Measurements from ENCODE around the gene PSD2. TPM values are rescaled to one million over a fixed set of nuclear protein-coding genes. Genes with fewer than 3 reads are reported as not detected.

Gene PSD2
- total and polyA plus RNA-seq, 2 of the 13 experiments (the other 11 are each of a cell fraction or from before 2014, with no cell fraction given) = 0.07 TPM; not detected in 1

DNA sequence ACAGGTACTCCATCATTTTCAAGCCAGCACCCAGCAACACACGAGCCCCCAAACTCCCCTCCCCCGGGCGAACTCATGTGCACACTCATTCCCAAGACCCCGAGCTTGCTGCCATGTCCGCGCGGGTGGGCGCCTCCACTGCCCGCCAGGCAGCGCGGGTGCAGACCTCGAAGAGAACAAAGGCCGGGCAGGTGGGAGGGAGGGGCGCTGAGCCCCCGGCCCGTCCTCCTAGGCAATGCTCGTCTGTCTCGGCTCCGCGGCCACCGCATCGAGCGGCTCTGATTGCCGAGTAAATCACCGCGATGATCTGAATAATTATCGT, 47.1 kb upstream of the PSD2 start:
- peak overlapping the region in 1 of 3 experiments; percentile 73; a peak in 1 of 6 replicates for H3K4me3 ChIP-seq (replicated peaks in 1 of 3; ENCODE audit: insufficient read depth in 1 of 3, low read depth in 2 of 3, low read length in 3 of 3)
- H2AFZ ChIP-seq (ENCODE audit: low read length) = no peak overlapping the region
- TF ChIP-seq ZSCAN30 (CRISPR knock-in tag; IDR thresholded peaks at IDR 0.05) = no peak
- TF ChIP-seq, protein P1, sequence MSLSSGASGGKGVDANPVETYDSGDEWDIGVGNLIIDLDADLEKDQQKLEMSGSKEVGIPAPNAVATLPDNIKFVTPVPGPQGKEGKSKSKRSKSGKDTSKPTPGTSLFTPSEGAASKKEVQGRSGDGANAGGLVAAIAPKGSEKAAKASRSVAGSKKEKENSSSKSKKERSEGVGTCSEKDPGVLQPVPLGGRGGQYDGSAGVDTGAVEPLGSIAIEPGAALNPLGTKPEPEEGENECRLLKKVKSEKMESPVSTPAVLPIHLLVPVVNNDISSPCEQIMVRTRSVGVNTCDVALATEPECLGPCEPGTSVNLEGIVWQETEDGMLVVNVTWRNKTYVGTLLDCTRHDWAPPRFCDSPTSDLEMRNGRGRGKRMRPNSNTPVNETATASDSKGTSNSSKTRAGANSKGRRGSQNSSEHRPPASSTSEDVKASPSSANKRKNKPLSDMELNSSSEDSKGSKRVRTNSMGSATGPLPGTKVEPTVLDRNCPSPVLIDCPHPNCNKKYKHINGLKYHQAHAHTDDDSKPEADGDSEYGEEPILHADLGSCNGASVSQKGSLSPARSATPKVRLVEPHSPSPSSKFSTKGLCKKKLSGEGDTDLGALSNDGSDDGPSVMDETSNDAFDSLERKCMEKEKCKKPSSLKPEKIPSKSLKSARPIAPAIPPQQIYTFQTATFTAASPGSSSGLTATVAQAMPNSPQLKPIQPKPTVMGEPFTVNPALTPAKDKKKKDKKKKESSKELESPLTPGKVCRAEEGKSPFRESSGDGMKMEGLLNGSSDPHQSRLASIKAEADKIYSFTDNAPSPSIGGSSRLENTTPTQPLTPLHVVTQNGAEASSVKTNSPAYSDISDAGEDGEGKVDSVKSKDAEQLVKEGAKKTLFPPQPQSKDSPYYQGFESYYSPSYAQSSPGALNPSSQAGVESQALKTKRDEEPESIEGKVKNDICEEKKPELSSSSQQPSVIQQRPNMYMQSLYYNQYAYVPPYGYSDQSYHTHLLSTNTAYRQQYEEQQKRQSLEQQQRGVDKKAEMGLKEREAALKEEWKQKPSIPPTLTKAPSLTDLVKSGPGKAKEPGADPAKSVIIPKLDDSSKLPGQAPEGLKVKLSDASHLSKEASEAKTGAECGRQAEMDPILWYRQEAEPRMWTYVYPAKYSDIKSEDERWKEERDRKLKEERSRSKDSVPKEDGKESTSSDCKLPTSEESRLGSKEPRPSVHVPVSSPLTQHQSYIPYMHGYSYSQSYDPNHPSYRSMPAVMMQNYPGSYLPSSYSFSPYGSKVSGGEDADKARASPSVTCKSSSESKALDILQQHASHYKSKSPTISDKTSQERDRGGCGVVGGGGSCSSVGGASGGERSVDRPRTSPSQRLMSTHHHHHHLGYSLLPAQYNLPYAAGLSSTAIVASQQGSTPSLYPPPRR (CRISPR knock-in tag; IDR thresholded peaks at IDR 0.05; ENCODE audit: borderline replicate concordance) = 0 out of 2 replicates have a peak, but pooled peaks have one; percentile 3
- intact Hi-C loops (cut with micrococcal nuclease; ENCODE audit: unreplicated experiment) = loop anchor here (5.0 to 10.0 kb wide), 3 partner anchors 41 to 314 kb away; partner anchors contain the start of gene DNAJC18
- H3K27ac ChIP-seq (ENCODE audit: extremely low read length, insufficient read depth, low read length) = no peak overlapping the region
- FAIRE-seq (no peak), DNase-seq (ENCODE audit: low spot score) (no peak), ATAC-seq (no peak)
- in situ Hi-C loops (cut with HindIII; ENCODE audit: extremely low pct_ligation_motif_present, low pct_unique_long_range_greater_than_20kb) = no loop called here
- H3K4me1 ChIP-seq (ENCODE audit: insufficient read depth, low read length) = peaks cover 83% of the 10 kb centered on the region
- H3K9me3 ChIP-seq (ENCODE audit: low read length) = no peaks in the 10 kb centered on the region
- WGBS (ENCODE audit: low lambda C conversion rate) = 71% methylated on average over 24 of the region's 27 CpGs
- no peak overlapping the region for H3K9ac ChIP-seq (ENCODE audit: insufficient read depth, low read depth, low read length)
- ChIA-PET POLR2A (interaction anchor here (0.7 to 9.5 kb wide), 9 partner anchors 8 to 100 kb away, joined by 3 to 132 read pairs (median 6); partner anchors contain the start of gene CXXC5), CTCF (ENCODE audit: low intra/inter-chr PET ratio, low total read pairs) (no interaction called here)
- H3K27me3 ChIP-seq (ENCODE audit: control insufficient read depth in 1 of 2, insufficient read depth in 2 of 2, low read length in 2 of 2) = peaks cover 3 to 30% of the 10 kb centered on the region in 2 experiments; a peak in 4 of 5 replicates
- no peaks in the 10 kb centered on the region for H3K79me2 ChIP-seq (ENCODE audit: insufficient read depth, low read length)
- no peaks in the 10 kb centered on the region for H4K20me1 ChIP-seq (ENCODE audit: insufficient read depth, low read length)
- peak overlapping the region; percentile 99; the same call in 1 of the 2 replicates for H3K4me2 ChIP-seq (ENCODE audit: low read depth, low read length)
- BruUV-seq (replicated peaks) = no TSS peak
- H3K36me3 ChIP-seq (replicated peaks in 1 of 2; ENCODE audit: control insufficient read depth in 1 of 2, insufficient read depth in 2 of 2, low read length in 2 of 2) = no peaks in the 10 kb centered on the region

DNA sequence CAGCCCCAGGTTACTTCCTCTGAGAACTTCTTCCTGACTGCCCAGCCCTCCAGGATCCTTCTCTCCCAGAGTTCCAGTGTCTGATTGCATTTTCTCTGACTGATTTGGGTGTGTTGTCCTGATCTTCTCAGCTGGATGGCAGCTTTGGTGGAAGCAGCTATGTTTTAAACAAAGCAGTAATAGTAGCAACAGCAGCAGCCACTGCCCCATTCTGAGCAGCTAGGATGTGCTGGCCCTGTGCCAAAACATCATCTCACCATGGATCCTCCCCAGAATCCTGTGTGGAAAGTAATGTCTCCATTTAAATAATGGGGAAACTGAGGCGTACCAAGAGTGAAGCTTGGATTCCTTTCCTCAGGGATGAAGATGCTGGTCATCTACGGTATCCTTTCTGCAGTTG, 46.4 kb upstream of the PSD2 start:
- Histone ChIP-seq H3K4me2 (ENCODE audit: low read depth, low read length) (no peak overlapping the region), H3K27ac (ENCODE audit: extremely low read length, insufficient read depth, low read length) (no peak overlapping the region), H4K20me1 (ENCODE audit: insufficient read depth, low read length) (no peaks in the 10 kb centered on the region), H3K27me3 (ENCODE audit: control insufficient read depth in 1 of 2, insufficient read depth in 2 of 2, low read length in 2 of 2) (peaks cover 3 to 31% of the 10 kb centered on the region in 2 experiments; a peak in 4 of 5 replicates), H3K9me3 (ENCODE audit: low read length) (no peaks in the 10 kb centered on the region), H2AFZ (ENCODE audit: low read length) (no peak overlapping the region), H3K9ac (ENCODE audit: insufficient read depth, low read depth, low read length) (no peak overlapping the region), H3K4me3 (replicated peaks in 1 of 3; ENCODE audit: insufficient read depth in 1 of 3, low read depth in 2 of 3, low read length in 3 of 3) (no peak overlapping the region), H3K36me3 (replicated peaks in 1 of 2; ENCODE audit: control insufficient read depth in 1 of 2, insufficient read depth in 2 of 2, low read length in 2 of 2) (no peaks in the 10 kb centered on the region), H3K4me1 (ENCODE audit: insufficient read depth, low read length) (peaks cover 76% of the 10 kb centered on the region), H3K79me2 (ENCODE audit: insufficient read depth, low read length) (no peaks in the 10 kb centered on the region)
- BruUV-seq (replicated peaks) = no TSS peak
- WGBS (ENCODE audit: low lambda C conversion rate) = no CpG with 5 or more reads among the region's 2 CpGs
- DNase-seq (ENCODE audit: low spot score) = no peak
- no peak for ATAC-seq
- FAIRE-seq = no peak
- CTCF ChIA-PET (ENCODE audit: low intra/inter-chr PET ratio, low total read pairs) = no interaction called here
- intact Hi-C loops (cut with micrococcal nuclease; ENCODE audit: unreplicated experiment) (loop anchor here (5.0 to 10.0 kb wide), 3 partner anchors 42 to 314 kb away; partner anchors contain the start of gene DNAJC18), in situ Hi-C loops (cut with HindIII; ENCODE audit: extremely low pct_ligation_motif_present, low pct_unique_long_range_greater_than_20kb) (no loop called here)
- TF ChIP-seq ZNF501 (CRISPR knock-in tag; IDR thresholded peaks at IDR 0.05) (no peak), LCORL (IDR thresholded peaks at IDR 0.05) (0 out of 2 replicates have a peak, but pooled peaks have one; percentile 50), LCORL (CRISPR knock-in tag; IDR thresholded peaks at IDR 0.05) (no peak)
- POLR2A ChIA-PET = interaction anchor here (0.9 to 9.5 kb wide), 3 partner anchors 9 to 48 kb away, joined by 3 to 132 read pairs (median 3); no protein-coding TSS in a partner anchor

Data from HepG2 (cell line).